DMS114 treated with DMSO at 0.1 percent for 48 hours (cell line): ENCODE results near the gene MYLK4.

Experiments used
- DNase-seq: peaks from one replicate; lab custom pipeline; 2025; ENCODE audit not compliant: unreplicated experiment; lab: John Stamatoyannopoulos, UW

Gene MYLK4

DNA sequence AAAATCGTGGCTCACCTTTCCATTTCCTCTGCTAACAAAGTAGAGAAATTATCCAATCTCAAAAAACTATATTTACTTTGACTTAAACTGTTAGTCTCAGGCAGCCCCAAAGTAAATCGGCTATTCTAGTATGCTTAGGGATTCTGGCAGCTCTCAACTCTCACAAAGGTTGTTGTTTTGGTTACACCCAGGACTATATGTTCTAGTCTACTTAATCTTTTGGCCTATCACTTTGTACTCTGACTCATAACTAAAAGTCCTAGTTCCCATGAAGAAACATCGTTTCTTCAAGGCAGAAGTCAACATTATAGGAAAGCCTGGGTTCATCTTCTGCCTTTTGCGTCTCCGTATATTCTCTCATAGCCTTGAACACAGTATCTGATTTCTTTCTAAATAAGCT, 42.3 kb downstream of the MYLK4 start:
- no peak for DNase-seq

DNA sequence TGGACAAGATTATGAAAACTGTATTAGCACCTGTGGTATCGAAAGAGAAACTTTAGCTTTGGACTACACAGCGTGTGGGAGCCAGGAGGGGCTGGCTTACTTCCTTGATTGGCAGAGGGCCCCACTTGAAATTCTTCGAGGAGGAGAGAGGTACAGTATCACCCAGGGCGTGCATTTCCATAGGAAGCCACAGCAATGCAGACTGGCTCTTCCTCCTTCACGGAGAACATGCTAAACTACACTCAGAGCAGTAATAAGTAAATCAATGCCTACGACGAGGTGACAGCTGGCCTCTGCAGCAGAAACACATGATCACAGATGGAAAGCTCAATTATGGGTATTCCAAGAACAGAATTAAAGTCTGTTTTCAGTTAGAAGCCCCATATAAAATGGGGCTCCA, 44.2 kb downstream of the MYLK4 start:
- DNase-seq = no peak

DNA sequence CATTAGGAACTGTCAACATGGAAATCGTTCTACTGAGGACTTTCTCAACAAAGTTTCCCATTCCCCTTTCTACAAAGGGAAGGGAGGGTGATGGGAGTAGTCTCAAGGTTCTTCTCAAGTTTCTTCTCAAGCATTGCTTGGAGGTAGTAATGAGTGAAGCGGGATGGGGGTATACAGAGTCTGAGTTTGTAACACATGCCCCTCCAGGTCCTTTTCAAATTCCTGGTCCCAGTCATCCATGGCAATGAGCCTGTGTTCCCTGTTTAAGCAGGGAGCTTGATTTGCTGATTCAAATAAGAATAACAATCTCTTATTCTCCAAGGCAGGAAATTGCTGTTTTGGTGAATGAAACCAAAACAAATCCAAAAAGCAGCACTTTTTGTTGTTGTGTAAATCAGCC, 45.5 kb downstream of the MYLK4 start:
- no peak for DNase-seq

DNA sequence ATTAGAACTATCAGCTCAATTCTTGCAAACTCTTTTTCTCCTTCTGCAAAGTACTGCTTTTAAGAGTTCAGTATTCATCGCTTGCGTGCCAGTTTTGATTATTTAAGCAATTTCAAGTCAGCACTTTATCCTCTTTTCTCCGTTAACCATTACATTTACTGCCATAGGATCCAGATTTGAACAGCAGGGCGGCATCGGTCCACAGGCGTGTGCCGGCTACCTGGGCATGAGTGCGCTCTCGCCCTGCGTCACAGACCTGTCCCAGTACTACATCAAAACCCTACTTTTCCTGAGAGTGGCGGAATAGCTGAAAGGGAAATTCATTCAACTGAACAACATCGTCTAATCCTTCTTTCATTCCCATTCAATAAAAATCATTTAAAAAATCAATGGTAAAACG, 53.4 kb downstream of the MYLK4 start:
- no peak for DNase-seq

DNA sequence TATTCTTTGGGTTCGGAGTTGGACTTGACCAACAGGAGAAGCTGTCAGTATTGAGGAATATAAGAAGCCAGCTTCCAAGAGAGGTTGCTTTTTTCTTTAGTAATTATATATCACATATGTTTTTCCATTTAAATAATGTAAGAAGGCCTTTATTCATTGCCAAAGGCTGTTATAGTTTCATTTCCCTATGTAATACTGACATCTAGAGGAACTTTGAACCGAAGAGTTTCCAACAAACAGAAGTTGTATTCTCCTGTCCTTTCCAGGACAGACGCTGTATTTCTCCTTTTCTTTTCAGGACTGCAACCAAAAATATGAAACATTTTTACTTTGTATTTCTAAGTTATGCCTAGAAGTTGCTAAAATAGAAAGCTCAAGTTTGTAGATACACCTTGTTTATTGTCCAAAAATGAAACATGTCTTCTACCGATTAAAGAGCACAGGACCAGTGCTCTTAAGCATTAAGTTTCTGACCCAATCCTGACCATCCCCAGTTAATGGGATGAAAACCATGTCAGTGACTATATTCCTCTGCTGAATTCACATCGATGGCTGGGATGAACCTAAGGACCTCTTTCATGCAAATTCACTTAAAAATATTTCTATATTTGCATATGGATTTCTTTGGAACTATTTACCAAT, 55.1 kb downstream of the MYLK4 start:
- DNase-seq = peak; percentile 60

DNA sequence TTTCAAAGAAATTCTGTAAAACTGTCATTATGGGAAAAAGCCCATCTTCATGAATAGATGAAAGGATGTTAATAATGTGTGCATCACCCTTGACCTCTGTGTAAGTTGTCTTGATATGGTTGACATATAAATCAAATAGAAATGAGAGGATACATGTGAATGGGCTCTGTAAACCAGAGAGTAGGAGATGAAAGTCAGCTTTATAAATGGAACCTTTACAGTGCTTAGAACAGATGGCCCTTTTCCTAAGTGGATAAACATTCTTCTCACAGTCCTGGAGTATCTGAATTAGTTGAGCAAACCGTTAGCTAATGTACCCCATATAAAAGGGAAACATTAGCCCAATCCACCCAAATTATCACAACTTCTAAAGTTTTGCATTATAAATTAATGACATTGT, 57.5 kb downstream of the MYLK4 start:
- no peak for DNase-seq

DNA sequence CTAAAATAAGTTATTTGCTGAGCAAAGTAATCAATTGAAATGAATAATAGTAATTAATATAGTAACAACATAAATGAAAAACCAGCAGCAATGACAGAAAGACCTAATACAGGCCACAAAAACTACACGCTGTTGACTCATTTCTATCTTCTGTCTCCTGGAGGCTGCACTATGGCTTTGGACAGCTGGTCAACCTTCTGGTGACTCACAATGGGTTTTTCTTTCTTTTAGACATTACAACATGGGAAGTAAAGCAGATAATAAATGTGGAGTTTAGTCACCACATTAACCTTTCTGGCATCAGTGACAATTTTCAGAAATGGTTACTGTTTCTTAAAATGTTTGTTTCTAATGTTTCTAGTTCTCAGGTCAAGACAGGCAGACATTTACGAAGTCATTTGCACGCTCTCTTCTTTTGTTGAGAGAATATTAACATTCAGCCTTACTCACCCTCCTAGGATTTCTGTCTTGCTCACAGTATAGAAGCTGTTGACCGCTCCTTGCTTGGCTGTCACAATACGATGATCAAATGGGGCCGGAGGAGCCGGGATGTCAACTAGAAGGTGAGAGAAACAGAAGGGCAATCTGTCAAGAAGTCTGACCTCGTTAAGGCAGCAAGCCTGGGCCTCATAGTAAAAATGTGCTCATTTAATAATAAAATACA, 62.2 kb downstream of the MYLK4 start:
- DNase-seq = no peak

DNA sequence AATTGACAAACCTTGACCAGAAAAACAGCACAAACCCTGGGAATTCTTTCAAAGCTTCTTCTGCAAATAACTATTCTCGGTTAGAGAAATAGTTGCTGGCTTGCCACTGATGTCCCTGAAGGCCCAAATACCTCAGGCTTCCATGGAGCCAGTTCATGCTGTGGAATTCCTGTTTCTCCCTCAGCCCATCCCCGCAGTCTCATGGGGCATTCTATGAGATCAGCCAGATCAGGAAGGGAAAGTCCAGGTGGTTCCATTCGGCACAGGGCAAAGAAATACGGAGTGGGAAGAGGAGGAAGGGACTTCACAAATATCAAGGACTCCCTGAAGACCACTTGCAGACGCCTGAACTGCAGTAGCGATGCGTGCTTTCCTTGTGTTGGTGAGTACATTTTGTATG, 63.3 kb downstream of the MYLK4 start:
- DNase-seq = no peak

DNA sequence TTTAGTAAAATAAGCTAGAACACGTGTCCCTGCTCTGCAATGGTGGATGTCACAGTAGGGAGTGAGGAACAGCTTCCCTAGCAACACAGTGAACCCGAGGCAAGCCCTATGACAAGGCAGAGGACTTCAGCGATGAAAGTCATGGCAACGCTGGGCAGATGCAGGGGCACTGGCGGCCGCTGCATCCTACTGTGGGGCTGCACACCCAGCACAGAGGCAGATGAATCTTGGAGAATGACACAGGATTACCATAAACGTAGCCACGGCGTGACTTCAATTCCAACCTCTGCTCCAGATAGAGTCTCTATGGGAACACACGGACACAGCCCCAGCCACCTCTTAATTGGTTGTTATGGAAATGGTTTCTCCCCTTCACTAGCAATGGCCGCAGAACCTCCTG, 64.2 kb downstream of the MYLK4 start:
- DNase-seq = no peak

DNA sequence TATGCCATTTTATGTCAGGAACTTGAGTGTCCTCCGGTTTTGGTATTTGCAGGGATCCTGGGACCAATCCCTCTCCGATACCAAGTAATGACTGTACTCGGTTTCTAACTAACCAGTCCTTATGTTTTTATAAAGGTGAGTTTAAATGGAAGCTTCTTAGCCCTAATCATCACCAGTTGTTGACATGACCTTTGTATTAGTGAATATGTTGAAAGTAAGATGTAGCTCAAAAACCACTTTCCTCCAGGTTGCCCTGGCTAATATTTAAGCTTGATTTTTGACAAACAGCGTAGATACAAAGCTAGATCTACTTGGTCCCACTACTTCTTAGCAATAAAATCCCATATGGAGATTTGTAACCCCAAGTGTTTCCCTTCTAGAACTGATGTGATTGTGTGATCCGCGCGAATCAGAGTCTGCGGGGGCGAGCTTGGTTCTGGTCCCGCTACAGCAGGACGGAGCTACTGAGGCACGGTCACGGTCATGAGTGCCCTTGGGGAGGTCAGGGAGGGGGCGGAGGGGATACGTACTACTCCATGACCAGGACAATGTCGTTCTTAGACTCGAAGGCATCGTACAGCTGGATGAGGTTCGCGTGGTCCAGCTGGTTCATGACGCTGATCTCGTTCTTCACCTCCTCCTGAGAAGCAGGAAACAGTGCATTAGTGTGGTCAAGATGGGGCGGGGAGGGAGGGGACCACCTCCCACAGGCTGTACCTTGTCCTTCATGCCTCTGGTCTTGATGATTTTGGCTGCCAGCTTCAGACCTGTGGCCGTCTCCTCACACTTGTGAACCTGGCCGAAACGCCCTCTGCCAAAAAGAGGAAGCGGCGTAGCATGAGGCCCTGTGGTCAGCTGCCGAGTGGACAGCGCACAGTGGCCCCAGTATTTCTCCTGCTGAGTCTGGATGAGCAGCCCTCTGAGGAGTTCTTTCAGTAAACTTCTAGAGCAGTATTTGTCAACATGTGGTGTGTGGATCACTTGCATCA, 65.7 kb downstream of the MYLK4 start:
- DNase-seq = no peak

DNA sequence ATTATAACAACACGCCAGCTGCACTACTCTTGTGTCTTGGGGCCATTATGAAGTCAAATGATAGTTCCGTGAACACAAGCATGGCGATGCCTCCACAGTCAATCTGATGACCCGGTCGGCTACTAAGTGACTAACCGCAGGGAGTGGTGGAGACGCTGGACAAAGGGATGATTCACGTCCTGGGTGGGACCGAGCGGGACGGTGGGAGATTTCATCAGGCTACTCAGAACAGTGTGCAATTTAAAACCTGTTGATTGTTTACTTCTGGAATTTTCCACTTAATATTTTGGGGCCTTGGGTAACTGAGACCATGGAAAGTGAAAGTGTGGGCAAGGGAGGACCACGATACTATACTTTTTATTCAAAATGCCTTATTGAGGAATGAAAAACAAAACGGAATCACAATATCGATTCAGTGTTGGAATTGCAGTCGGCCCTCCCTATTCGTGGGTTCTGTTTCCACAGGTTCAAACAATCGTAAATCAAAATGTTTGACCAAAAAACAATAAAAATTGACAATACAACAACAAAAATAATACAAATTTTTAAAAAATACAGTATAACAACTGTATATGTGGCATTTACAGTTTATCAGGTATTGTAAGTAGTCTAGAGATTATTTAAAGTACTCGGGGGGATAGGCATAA, 66.5 kb downstream of the MYLK4 start:
- DNase-seq = no peak

DNA sequence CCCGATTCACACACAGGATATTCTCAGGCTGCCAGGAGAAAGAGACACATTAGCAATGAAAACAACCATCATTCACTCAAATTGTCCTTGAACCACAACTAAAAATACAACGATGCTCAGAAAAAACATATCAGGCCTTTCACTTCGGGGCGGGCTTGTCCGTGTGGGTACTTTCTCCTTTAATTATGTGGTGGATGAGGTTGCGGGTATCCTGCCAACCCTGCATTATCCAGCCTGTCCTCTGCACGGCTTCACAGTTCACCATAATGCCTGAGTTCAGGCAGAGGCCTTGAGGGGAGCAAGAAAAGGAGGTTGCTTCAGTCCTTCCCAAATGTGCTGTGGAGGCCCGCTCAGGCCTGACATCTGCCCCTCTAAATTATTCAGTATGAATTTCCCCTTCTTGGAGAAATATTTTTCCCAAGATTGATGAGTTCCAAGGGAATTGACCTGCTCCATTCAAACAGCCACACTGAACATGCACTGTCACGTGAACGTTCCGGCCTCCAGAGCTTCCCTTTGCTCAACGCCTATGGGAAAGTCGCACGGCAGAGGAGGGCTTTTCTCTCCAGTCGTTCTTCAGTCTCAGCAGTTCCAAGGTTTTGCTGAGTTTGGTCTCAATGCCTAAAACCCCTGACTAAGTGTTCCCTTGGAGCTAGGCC, 70.3 kb downstream of the MYLK4 start:
- DNase-seq = no peak

DNA sequence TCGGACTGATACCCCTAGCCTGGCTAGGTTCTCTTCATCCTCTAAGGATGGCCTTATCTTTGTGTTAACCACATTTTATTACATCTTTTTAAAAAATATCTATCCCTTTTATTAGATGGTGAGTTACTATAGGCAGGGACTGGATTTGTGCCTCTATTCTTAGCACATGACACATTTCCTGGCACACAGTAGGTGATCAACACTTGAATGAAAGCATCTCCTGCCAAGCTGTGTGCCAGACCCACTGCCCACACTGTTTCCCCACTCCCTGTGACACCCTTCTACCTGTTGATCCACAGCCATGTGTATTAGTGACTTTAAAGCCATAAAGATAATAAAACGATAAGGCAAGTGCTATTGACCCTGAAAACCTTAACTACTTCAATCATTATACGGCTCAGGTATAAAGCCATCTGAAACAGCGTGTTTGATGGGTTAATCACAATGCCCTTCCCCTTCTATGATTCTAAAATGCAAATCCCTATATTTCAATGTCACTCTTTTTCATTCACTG, 73.6 kb downstream of the MYLK4 start:
- no peak for DNase-seq

DNA sequence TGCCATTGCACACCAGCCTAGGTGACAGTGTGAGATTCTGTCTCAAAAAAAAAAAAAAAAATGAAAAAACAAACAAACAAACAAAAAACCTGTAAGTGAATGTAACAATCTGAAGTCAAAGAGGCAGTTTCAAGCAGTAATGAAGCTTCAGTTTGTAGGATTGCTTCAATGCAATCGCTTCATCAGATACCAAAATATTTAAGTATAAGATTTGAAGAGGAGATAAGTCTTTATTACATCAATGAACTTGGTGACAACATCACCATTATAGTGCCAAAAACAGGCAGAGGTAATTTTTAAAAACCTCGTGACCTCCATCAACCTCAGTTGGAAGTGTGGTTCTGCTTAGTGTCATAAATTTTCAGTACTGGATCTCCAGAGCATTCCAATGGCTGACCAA, 74.7 kb downstream of the MYLK4 start:
- DNase-seq = no peak

DNA sequence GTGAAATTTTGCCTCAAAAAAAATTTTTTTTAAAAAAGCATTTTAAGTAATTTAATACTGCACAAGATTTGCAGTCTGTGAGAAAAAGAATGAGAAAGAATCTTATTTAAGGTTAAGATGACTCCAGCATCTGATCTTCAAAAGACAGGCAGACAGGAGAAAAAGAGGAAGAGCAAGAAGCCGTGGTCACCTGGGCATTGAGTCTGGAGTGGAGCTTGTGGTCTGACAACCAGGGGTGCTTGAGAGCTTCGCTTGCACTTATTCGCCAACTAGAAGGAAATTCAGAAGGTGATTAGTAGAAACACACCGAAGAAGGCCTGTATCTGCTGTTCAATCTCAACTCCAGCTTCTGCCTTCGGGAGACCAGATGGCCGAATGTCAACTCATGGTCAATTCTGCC, 75.9 kb downstream of the MYLK4 start:
- DNase-seq = no peak

DNA sequence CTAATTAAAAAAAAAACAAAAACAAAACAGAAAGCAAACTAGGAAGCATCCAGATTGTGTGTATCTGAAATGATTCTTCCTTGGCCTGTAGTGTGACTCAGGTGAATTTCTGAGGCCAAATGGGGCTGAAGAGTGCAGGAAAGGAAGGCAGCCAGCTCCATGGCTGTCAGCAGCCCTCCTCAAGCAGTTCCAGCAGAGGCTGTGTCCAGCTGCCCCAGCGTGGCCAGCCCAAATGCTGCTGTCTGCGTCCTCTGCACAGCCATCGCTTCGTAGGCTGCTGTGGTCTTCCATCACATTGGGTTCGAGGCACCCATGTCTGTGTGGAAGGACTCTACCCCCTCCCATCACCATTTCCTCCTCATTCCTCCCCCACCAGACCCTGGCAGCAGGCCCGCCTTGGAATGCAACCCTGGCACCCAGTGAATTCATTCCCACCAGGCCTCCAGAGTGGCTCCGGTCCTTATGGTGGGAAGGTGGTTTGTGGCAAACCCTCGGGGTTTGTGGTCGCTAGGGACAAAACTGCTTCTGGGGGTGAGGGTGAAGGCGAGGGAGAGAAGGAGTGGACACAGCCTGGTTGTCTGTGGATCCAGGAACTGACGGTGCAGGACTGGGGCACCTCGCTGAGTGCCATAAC, 81.5 kb downstream of the MYLK4 start:
- DNase-seq = no peak

DNA sequence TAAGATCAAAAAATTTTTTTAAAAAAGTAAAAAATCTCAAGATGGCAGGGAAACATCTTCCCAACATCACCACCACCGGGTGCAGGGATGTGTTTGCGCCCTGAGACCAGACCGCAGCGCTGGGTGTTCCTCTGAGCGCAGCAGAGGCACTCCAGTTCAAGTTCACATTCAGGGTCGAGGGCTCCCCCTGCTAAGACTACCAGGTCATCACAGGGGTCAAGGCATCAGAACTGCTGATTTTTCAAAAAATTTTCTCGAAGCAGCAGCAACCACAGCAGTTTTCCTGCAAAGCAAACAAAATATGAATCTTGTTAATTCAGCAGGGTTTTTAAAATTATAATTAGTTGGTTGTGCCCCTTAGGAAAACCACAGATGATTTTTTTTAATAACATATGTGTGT, 83.1 kb downstream of the MYLK4 start:
- DNase-seq = no peak

DNA sequence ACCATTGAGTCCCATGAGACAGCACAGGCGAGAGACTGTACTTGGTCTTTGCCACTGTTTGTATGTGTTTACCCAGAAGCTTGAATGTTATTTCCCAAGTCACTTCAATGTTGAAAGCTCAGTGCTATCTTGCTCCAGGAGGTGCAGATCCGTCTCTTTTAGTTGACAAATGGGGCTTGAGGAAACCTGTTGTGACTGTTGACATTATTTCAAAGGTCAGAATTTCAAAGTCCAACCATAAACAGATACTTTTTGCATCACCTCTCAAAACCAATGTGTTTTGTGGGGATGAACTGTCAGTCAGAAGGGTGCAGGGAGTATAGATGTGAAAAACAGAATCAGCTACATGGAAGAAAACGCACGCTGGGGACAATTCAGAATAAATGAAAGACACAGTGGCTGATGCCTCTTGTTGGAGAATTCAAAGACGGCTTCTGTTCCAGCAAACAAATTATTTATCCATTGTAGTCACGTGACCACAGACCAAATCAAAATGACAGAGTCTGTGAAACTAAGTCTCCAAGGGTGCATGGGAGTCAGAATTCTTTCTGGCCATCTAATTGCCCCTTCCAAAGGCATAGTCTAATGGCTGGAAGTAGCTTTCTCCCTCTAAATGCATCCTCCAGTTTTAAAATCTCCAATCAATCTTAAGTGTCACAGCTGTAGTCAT, 83.7 kb downstream of the MYLK4 start:
- DNase-seq = no peak

DNA sequence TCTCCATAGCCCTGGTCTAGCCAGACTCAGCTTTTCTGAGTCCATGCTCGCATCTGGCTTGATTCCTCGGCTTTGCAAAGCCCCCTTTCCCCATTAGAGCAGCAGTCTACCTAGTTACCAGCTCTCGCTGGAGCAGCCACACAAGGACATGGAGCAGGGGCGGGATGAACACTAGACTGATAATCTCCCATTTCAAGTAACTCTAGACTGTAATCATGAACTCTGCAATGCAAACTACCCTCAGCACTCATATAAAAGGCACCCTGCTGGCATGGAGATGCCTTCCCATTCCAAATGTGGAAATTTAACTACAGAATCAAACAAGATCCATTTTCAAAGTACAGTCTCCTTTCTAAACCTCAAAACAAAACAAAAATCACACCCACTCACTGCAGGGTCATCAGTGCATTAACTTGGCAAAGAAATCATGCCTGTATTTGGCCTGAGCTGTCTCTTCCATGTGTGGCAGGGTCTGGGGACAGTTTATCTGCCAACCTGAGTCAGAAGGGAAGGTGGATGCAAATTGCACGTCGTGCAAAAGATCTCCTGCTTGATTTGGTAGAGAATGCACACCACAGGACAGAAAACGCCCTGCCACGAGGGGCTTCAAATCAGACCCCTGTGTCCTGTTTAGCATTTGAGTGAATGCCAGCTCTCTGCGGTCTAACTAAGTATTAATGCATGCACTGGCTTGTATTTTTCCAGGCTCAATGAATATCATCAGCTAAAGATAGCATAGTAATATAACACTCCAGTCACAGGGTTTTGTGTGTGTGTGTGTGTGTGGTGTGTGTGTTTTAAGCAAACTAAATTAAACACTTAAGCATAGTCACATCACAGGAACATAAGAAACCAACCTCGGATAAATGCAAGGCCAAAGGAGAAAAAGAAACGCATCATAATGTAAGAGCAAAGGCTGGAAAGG, 85.3 kb downstream of the MYLK4 start:
- DNase-seq = no peak
